Loucy (cell line): ENCODE measurements around the gene HIC1.

Experiments
- CTCF ChIP-seq: fragments of 200-600 bp; sonication (generic); conservative IDR thresholded peaks from 2 replicates; pipeline ENCODE4 v1.5.1; 2014; ENCODE audit warnings: mild to moderate bottlenecking, antibody characterized with exemption, low read length
- EZH2phosphoT487 ChIP-seq: fragments of 200-600 bp; IDR thresholded peaks from 2 replicates; pipeline ENCODE4 v1.6.1; 2018; ENCODE audit warnings: antibody characterized with exemption, mild to moderate bottlenecking, moderate library complexity, borderline replicate concordance

DNA sequence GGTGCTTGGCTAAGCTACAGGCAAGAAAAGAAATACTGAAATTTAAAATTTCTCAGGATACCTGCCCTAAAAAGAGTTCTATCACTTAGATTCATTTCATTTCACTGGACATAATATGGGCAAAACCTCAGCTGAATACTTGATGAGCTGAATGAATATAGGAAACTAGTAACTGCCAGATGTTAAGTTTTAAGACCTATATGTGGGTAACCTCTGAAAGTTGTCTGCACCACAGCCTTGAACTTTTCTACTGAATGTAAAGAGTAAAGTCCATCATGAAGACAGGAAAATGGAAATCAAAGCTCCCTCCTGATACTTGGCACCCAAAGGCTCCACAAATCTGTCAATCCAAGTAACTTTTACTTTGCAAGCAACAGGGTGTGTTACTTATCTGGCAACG lies 50.8 kb downstream of the HIC1 start:
- TF ChIP-seq CTCF (no peak), EZH2phosphoT487 (no peak)
